B cell (primary cell): ENCODE results near the gene GPC5. TPM values are rescaled to one million over a fixed set of nuclear protein-coding genes. Genes with fewer than 3 reads are reported as not detected.

ENCODE experiments used
- ATAC-seq: fragments of 200-7000 bp; cut with Tn5 transposase; one replicate; pipeline ENCODE4 v1.10.0; 2021; ENCODE audit warnings: low read depth, mild to moderate bottlenecking, moderate number of reproducible peaks, moderate library complexity
- CTCF ChIA-PET: fragments of 350-600 bp; sonication (Branson Sonifier 250); formaldehyde crosslinking; loops from one replicate; lab custom pipeline; 2021; ENCODE audit warnings: antibody characterized with exemption, inconsistent platforms; lab: Charles Lee
- POLR2A ChIA-PET: fragments of 350-600 bp; sonication (Branson Sonifier 250); formaldehyde crosslinking; loops from one replicate; lab custom pipeline; 2021; ENCODE audit warnings: antibody characterized with exemption; lab: Charles Lee
- DNase-seq: peaks from one replicate; pipeline ENCODE4 v3.0.0; 2013
- H2AFZ ChIP-seq: 2 replicates; pipeline ENCODE4 v1.6.1; 2012; ENCODE audit warnings: mild to moderate bottlenecking, low read depth, low read length; ENCODE audit not compliant: insufficient read depth, poor library complexity, severe bottlenecking
- H3K27ac ChIP-seq, 2 donors: 1 replicate in 1 of 2; 2 replicates in 1 of 2; pipeline ENCODE4 v1.5.1; 2012 to 2013; ENCODE audit warnings: low read length in 2 of 2, mild to moderate bottlenecking in 2 of 2, moderate library complexity in 1 of 2
- H3K27me3 ChIP-seq, 4 experiments: fragments of 200-600 bp in 1 of 4; sonication (generic) in 1 of 4; replicated peaks in 1 of 4; 1 replicate in 2 of 4; 2 replicates in 2 of 4; pipeline versions ENCODE4 v1.6.1 to v1.7.0; 2013 to 2016; ENCODE audit warnings: low read length in 3 of 4, mild to moderate bottlenecking in 2 of 4, mixed read lengths in 1 of 4, moderate library complexity in 1 of 4; ENCODE audit not compliant: insufficient read depth in 4 of 4, control insufficient read depth in 3 of 4; ENCODE audit errors: control extremely low read depth in 1 of 4
- H3K36me3 ChIP-seq, 2 experiments: replicated peaks in 1 of 2; 1 replicate in 1 of 2; 2 replicates in 1 of 2; pipeline versions ENCODE4 v1.6.1 to v1.7.1; 2013; ENCODE audit warnings: low read length in 1 of 2; ENCODE audit not compliant: insufficient read depth in 2 of 2, control insufficient read depth in 1 of 2; ENCODE audit errors: control extremely low read depth in 1 of 2, extremely low read depth in 1 of 2
- H3K4me1 ChIP-seq, 2 donors: fragments of 200-600 bp in 1 of 2; sonication (generic) in 1 of 2; 1 replicate in 1 of 2; 2 replicates in 1 of 2; pipeline versions ENCODE4 v1.5.1 to v1.6.1; 2013 to 2017; ENCODE audit warnings: low read length in 2 of 2; ENCODE audit not compliant: control insufficient read depth in 2 of 2, insufficient read depth in 2 of 2
- H3K4me2 ChIP-seq: replicated peaks from 2 replicates; pipeline ENCODE3; 2012; ENCODE audit warnings: mild to moderate bottlenecking, low read depth, low read length; ENCODE audit not compliant: poor library complexity, severe bottlenecking
- H3K4me3 ChIP-seq, 5 experiments: fragments of 200-600 bp in 1 of 5; sonication (generic) in 1 of 5; 1 replicate in 3 of 5; 2 replicates in 2 of 5; pipeline versions ENCODE4 v1.5.1 to v1.7.0; 2011 to 2016; ENCODE audit warnings: low read length in 4 of 5, mild to moderate bottlenecking in 4 of 5, low read depth in 2 of 5, control low read depth in 1 of 5, moderate library complexity in 1 of 5; ENCODE audit not compliant: insufficient read depth in 1 of 5; ENCODE audit errors: control extremely low read depth in 1 of 5, extremely low read depth in 1 of 5
- H3K79me2 ChIP-seq: fragments of 200-600 bp; sonication (generic); one replicate; pipeline ENCODE4 v1.6.0; 2016; ENCODE audit warnings: low read length; ENCODE audit not compliant: control insufficient read depth, insufficient read depth
- H3K9ac ChIP-seq: fragments of 200-600 bp; sonication (generic); 2 replicates; pipeline ENCODE4 v1.6.1; 2017; ENCODE audit warnings: mild to moderate bottlenecking, low read length, moderate library complexity
- H3K9me3 ChIP-seq, 3 donors: one replicate each; pipeline versions ENCODE4 v1.6.1 to v1.7.1; 2013; ENCODE audit warnings: low read length in 2 of 3; ENCODE audit not compliant: control insufficient read depth in 2 of 3, insufficient read depth in 1 of 3; ENCODE audit errors: control extremely low read depth in 1 of 3
- H4K20me1 ChIP-seq: 2 replicates; pipeline ENCODE4 v1.6.0; 2012; ENCODE audit warnings: mild to moderate bottlenecking, low read length; ENCODE audit not compliant: insufficient read depth, control insufficient read depth, poor library complexity, severe bottlenecking
- H3K27ac Mint-ChIP-seq: one replicate; pipeline ENCODE4 v1.8.0; 2021; ENCODE audit warnings: mixed read lengths
- H3K27me3 Mint-ChIP-seq: one replicate; pipeline ENCODE4 v1.8.0; 2021; ENCODE audit warnings: mixed read lengths
- H3K4me1 Mint-ChIP-seq: one replicate; pipeline ENCODE4 v1.8.0; 2021; ENCODE audit warnings: mixed read lengths
- H3K4me3 Mint-ChIP-seq: one replicate; pipeline ENCODE4 v1.8.0; 2021; ENCODE audit warnings: mixed read lengths
- H3K9me3 Mint-ChIP-seq: one replicate; pipeline ENCODE4 v1.8.0; 2022; ENCODE audit warnings: mixed read lengths; ENCODE audit not compliant: insufficient read depth
- CTCF ChIP-seq: fragments of 200-600 bp; IDR thresholded peaks from one replicate; pipeline ENCODE4 v1.8.0; 2022; ENCODE audit warnings: antibody characterized with exemption, mild to moderate bottlenecking
- EZH2 ChIP-seq: IDR thresholded peaks from 2 replicates; pipeline ENCODE4 v1.6.1; 2012; ENCODE audit warnings: borderline replicate concordance, low read depth, mild to moderate bottlenecking, moderate library complexity, low read length; ENCODE audit not compliant: insufficient read depth, poor library complexity, severe bottlenecking
- WGBS: methylation state at CpG from one replicate; pipeline ENCODE4 v1.1.5; 2013; ENCODE audit warnings: missing lambda C conversion rate; ENCODE audit not compliant: insufficient coverage; 5-methylcytosine and 5-hydroxymethylcytosine counted together
- intact Hi-C: fragments of 100-400 bp; cut with micrococcal nuclease; formaldehyde crosslinking; loops from one replicate; pipeline ENCODE4 v1.10.0; 2022
- polyA plus RNA-seq: library from polyadenylated mRNA; depleted of rRNA; stranded (reverse); fragments of >200 nt; gene quantifications from 2 replicates; pipeline ENCODE4 v1.2.3, GENCODE V29; 2012
- total RNA-seq, 2 donors: library from RNA; stranded (reverse); fragments of 120-200 nt in 1 of 2; gene quantifications; 1 replicate in 1 of 2; 2 replicates in 1 of 2; pipeline versions ENCODE4 v1.2.3 to v1.2.4, GENCODE V29; 2013 to 2022

Gene GPC5
- total and polyA plus RNA-seq, 2 donors (not counting 1 experiment from before 2014, with no cell fraction given), result 0.15 to 0.30 TPM

- Histone ChIP-seq H3K27me3 (no peaks in the 10 kb centered on the region), H3K9ac (no peak overlapping the region), H3K4me2 (no peak overlapping the region), H3K36me3 (no peaks in the 10 kb centered on the region), H3K4me3 (no peak overlapping the region), H3K79me2 (no peaks in the 10 kb centered on the region), H2AFZ (no peak overlapping the region), H3K4me1 (no peaks in the 10 kb centered on the region), H3K27ac (no peak overlapping the region), H4K20me1 (no peaks in the 10 kb centered on the region), H3K9me3 (no peaks in the 10 kb centered on the region)
- Mint-ChIP-seq H3K27ac (no peak overlapping the region), H3K27me3 (no peaks in the 10 kb centered on the region), H3K4me3 (no peak overlapping the region), H3K9me3 (no peaks in the 10 kb centered on the region), H3K4me1 (no peaks in the 10 kb centered on the region)
- DNase-seq, result no peak
- intact Hi-C loops, result no loop called here
- ChIA-PET CTCF (interaction anchor here (1.4 kb wide), 1 partner anchor 8 kb away, joined by 4 read pairs; no protein-coding TSS in a partner anchor), POLR2A (no interaction called here)
- TF ChIP-seq EZH2 (no peak), CTCF (no peak)
- no peak for ATAC-seq
- WGBS, result no CpG with 5 or more reads among the region's 4 CpGs
Observed at GRCh38 chr13:91725646-91726045, 327.2 kb downstream of the GPC5 start.

- CTCF ChIA-PET, result no interaction called here
- no peaks in the 10 kb centered on the region for H3K4me1 Mint-ChIP-seq
Observed at GRCh38 chr13:91726671-91727070, 328.2 kb downstream of the GPC5 start.

More at GRCh38 chr13:91726671-91727070, 328.2 kb downstream of the GPC5 start:
- Mint-ChIP-seq H3K27me3 (no peaks in the 10 kb centered on the region), H3K27ac (no peak overlapping the region), H3K9me3 (peaks cover 2% of the 10 kb centered on the region), H3K4me3 (no peak overlapping the region)
- no peak for DNase-seq
- intact Hi-C loops, result no loop called here
- Histone ChIP-seq H3K4me3 (no peak overlapping the region), H2AFZ (no peak overlapping the region), H3K79me2 (no peaks in the 10 kb centered on the region), H3K4me1 (no peaks in the 10 kb centered on the region), H3K36me3 (no peaks in the 10 kb centered on the region), H3K9me3 (no peaks in the 10 kb centered on the region), H3K4me2 (no peak overlapping the region), H3K27me3 (no peaks in the 10 kb centered on the region), H3K9ac (no peak overlapping the region), H3K27ac (no peak overlapping the region), H4K20me1 (no peaks in the 10 kb centered on the region)
- TF ChIP-seq CTCF (no peak), EZH2 (no peak)
- ATAC-seq, result no peak
- POLR2A ChIA-PET, result no interaction called here
- WGBS, result 84% methylated on average over 4 of the region's 6 CpGs
